Ureter (tissue), 1 donor: Measurements from ENCODE around the gene KIAA0319L. TPM values are rescaled to one million over a fixed set of nuclear protein-coding genes. Genes with fewer than 3 reads are reported as not detected.

Experiments used
- DNase-seq: peaks from one replicate; pipeline ENCODE4 v3.0.0-alpha.2; 2020; ENCODE audit warnings: low spot score
- total RNA-seq: library from RNA; stranded (reverse); gene quantifications from one replicate; pipeline ENCODE4 v1.2.4, GENCODE V29; 2023
- donor health status: DM: yes; HTN: yes; CAD: no.

Gene KIAA0319L
- total RNA-seq, 1 donor from 2014 or later: 74.6 TPM

- no peak for DNase-seq
Observed at GRCh38 chr1:35563166-35563565, 6.0 kb upstream of the KIAA0319L start.

GRCh38 chr1:35561972-35562680, 4.9 kb upstream of the KIAA0319L start:
- DNase-seq: no peak

GRCh38 chr1:35561297-35561971, 4.2 kb upstream of the KIAA0319L start:
- DNase-seq: no peak

- DNase-seq: no peak
Observed at GRCh38 chr1:35560256-35561225, 3.3 kb upstream of the KIAA0319L start.

- no peak for DNase-seq
Observed at GRCh38 chr1:35559317-35559944, 2.2 kb upstream of the KIAA0319L start.

- no peak for DNase-seq
Observed at GRCh38 chr1:35558374-35559316, 1.4 kb upstream of the KIAA0319L start.

- DNase-seq: peak; percentile 98
Observed at GRCh38 chr1:35557611-35558373, 589 bp upstream of the KIAA0319L start, which contains the start of gene NCDN. TSS of gene NCDN (plus strand) at chr1:35557799. CDS start at chr1:35558191, 392 bp downstream.

- DNase-seq: no peak
Observed at GRCh38 chr1:35556484-35557117, 602 bp downstream of the KIAA0319L start.

- no peak for DNase-seq
Observed at GRCh38 chr1:35555601-35556477, 1.4 kb downstream of the KIAA0319L start.

- no peak for DNase-seq
Observed at GRCh38 chr1:35555212-35555584, 2.0 kb downstream of the KIAA0319L start.

GRCh38 chr1:35554266-35555211, 2.7 kb downstream of the KIAA0319L start:
- DNase-seq: no peak

- no peak for DNase-seq
Observed at GRCh38 chr1:35553851-35554250, 3.4 kb downstream of the KIAA0319L start.

GRCh38 chr1:35546614-35547013, 10.6 kb downstream of the KIAA0319L start:
- no peak for DNase-seq

- no peak for DNase-seq
Observed at GRCh38 chr1:35544976-35545375, 12.2 kb downstream of the KIAA0319L start.

GRCh38 chr1:35539824-35540261, 17.4 kb downstream of the KIAA0319L start:
- DNase-seq: no peak

GRCh38 chr1:35539073-35539823, 18.0 kb downstream of the KIAA0319L start:
- no peak for DNase-seq
